ENCODE measurements around the gene RPS6KA5.

RPS6KA5 gene

GRCh38 chr14:90836692-90837063, 223.8 kb downstream of the RPS6KA5 start:
- no peak for ATAC-seq
- TF ChIP-seq ZNF8 (CRISPR knock-in tag; IDR thresholded peaks at IDR 0.05) (no peak), ISL1 (CRISPR knock-in tag; IDR thresholded peaks at IDR 0.05) (no peak), TSHZ2 (CRISPR knock-in tag; IDR thresholded peaks at IDR 0.05) (no peak), SNAI2 (CRISPR knock-in tag; IDR thresholded peaks at IDR 0.05) (no peak), ZNF565 (CRISPR knock-in tag; conservative IDR thresholded peaks at IDR 0.05; ENCODE audit: low read depth) (no peak), CSDC2 (CRISPR knock-in tag; IDR thresholded peaks at IDR 0.05) (no peak), CREB5 (CRISPR knock-in tag; IDR thresholded peaks at IDR 0.05; ENCODE audit: low read depth) (no peak), PPARA (CRISPR knock-in tag; IDR thresholded peaks at IDR 0.05; ENCODE audit: borderline replicate concordance) (no peak), TOX (CRISPR knock-in tag; IDR thresholded peaks at IDR 0.05; ENCODE audit: borderline replicate concordance) (no peak), CSRNP3 (CRISPR knock-in tag; IDR thresholded peaks at IDR 0.05) (no peak)

GRCh38 chr14:90831821-90832220, 228.6 kb downstream of the RPS6KA5 start:
- ATAC-seq = no peak
- no peak for TF ChIP-seq RARB (CRISPR knock-in tag; IDR thresholded peaks at IDR 0.05)
- no peak for TF ChIP-seq TSHZ2 (CRISPR knock-in tag; IDR thresholded peaks at IDR 0.05)
- no peak for TF ChIP-seq OSR1 (CRISPR knock-in tag; IDR thresholded peaks at IDR 0.05)
- no peak for TF ChIP-seq CSDC2 (CRISPR knock-in tag; IDR thresholded peaks at IDR 0.05)
- no peak for TF ChIP-seq ZNF565 (CRISPR knock-in tag; conservative IDR thresholded peaks at IDR 0.05; ENCODE audit: low read depth)
- TF ChIP-seq ARNTL (CRISPR knock-in tag; IDR thresholded peaks at IDR 0.05; ENCODE audit: borderline replicate concordance, low read depth) = no peak
- TF ChIP-seq CSRNP3 (CRISPR knock-in tag; IDR thresholded peaks at IDR 0.05) = no peak
- no peak for TF ChIP-seq ISL1 (CRISPR knock-in tag; IDR thresholded peaks at IDR 0.05)
- TF ChIP-seq ZFP30 (CRISPR knock-in tag; IDR thresholded peaks at IDR 0.05) = no peak
- TF ChIP-seq ZNF70 (CRISPR knock-in tag; IDR thresholded peaks at IDR 0.05) = no peak
- no peak for TF ChIP-seq SNAI2 (CRISPR knock-in tag; IDR thresholded peaks at IDR 0.05)
- TF ChIP-seq ZC3H10 (CRISPR knock-in tag; IDR thresholded peaks at IDR 0.05) = no peak
- TF ChIP-seq ESRRG (CRISPR knock-in tag; IDR thresholded peaks at IDR 0.05) = no peak
- no peak for TF ChIP-seq POU6F1 (CRISPR knock-in tag; IDR thresholded peaks at IDR 0.05; ENCODE audit: borderline replicate concordance, low read depth)
- no peak for TF ChIP-seq CREB5 (CRISPR knock-in tag; IDR thresholded peaks at IDR 0.05; ENCODE audit: low read depth)
- no peak for TF ChIP-seq TCF4 (CRISPR knock-in tag; IDR thresholded peaks at IDR 0.05; ENCODE audit: borderline replicate concordance)
- TF ChIP-seq TOX (CRISPR knock-in tag; IDR thresholded peaks at IDR 0.05; ENCODE audit: borderline replicate concordance) = no peak
- TF ChIP-seq PPARA (CRISPR knock-in tag; IDR thresholded peaks at IDR 0.05; ENCODE audit: borderline replicate concordance) = no peak
- TF ChIP-seq ZNF8 (CRISPR knock-in tag; IDR thresholded peaks at IDR 0.05) = no peak
- TF ChIP-seq PATZ1 (CRISPR knock-in tag; IDR thresholded peaks at IDR 0.05; ENCODE audit: borderline replicate concordance) = no peak
